PC-3 (cell line): ENCODE data around the gene IL20RB. TPM values are rescaled to one million over a fixed set of nuclear protein-coding genes. Genes with fewer than 3 reads are reported as not detected.
"Not testable (repeated sequence)": the region's sequence is repeated elsewhere in the genome, so short reads cannot be mapped to it uniquely, and the experiment has no call there.

Experiments used
- ATAC-seq: fragments of 200-7000 bp; cut with Tn5 transposase; 2 replicates; pipeline ENCODE4 v1.9.1; 2020; ENCODE audit warnings: mild to moderate bottlenecking, moderate library complexity
- BruUV-seq: library from RNA; stranded (reverse); fragments of 400-500 nt; replicated peaks from 2 replicates; lab custom pipeline; 2021; lab: Mats Ljungman, UMichigan
- CTCF ChIA-PET: fragments of 300-600 bp; sonication (Branson Sonifier 250); formaldehyde crosslinking; loops from one replicate; lab custom pipeline; 2022; ENCODE audit warnings: antibody characterized with exemption; lab: Charles Lee
- POLR2A ChIA-PET: fragments of 300-600 bp; sonication (Branson Sonifier 250); formaldehyde crosslinking; loops from one replicate; lab custom pipeline; 2022; ENCODE audit warnings: antibody characterized with exemption; ENCODE audit not compliant: unreplicated experiment; lab: Charles Lee
- DNase-seq: peaks from one replicate; pipeline ENCODE4 v3.0.0-alpha.2; 2015
- H2AFZ ChIP-seq: fragments of 300-600 bp; sonication (generic); 2 replicates; pipeline ENCODE4 v1.6.0; 2016; ENCODE audit warnings: antibody characterized with exemption, low read length
- H3F3A ChIP-seq: fragments of 300-600 bp; sonication (generic); one replicate; pipeline ENCODE4 v1.6.0; 2017; ENCODE audit warnings: antibody characterized with exemption, low read length, control low read depth, mild to moderate bottlenecking; ENCODE audit not compliant: unreplicated experiment
- H3K27ac ChIP-seq: fragments of 300-600 bp; sonication (generic); 2 replicates; pipeline ENCODE4 v1.5.1; 2016; ENCODE audit warnings: mild to moderate bottlenecking, low read length
- H3K27me3 ChIP-seq: fragments of 300-600 bp; sonication (generic); 2 replicates; pipeline ENCODE4 v1.6.1; 2016; ENCODE audit warnings: low read length, mixed read lengths
- H3K36me3 ChIP-seq: fragments of 300-600 bp; sonication (generic); 2 replicates; pipeline ENCODE4 v1.6.1; 2016; ENCODE audit warnings: low read depth, mixed run types, low read length, mixed read lengths
- H3K4me1 ChIP-seq: fragments of 300-600 bp; sonication (generic); 2 replicates; pipeline ENCODE4 v1.5.1; 2016; ENCODE audit warnings: low read length; ENCODE audit not compliant: insufficient read depth
- H3K4me2 ChIP-seq: fragments of 300-600 bp; sonication (generic); 2 replicates; pipeline ENCODE4 v1.6.0; 2016; ENCODE audit warnings: low read length
- H3K4me3 ChIP-seq: fragments of 300-600 bp; sonication (generic); 2 replicates; pipeline ENCODE4 v1.5.1; 2016; ENCODE audit warnings: mild to moderate bottlenecking, low read length, mixed read lengths
- H3K79me2 ChIP-seq: fragments of 300-600 bp; sonication (generic); 2 replicates; pipeline ENCODE4 v1.6.1; 2017; ENCODE audit warnings: low read length, mixed read lengths
- H3K9ac ChIP-seq: fragments of 300-600 bp; sonication (generic); 2 replicates; pipeline ENCODE4 v1.6.0; 2016; ENCODE audit warnings: mild to moderate bottlenecking, low read length
- H3K9me2 ChIP-seq: fragments of 300-600 bp; sonication (generic); replicated peaks from 2 replicates; pipeline ENCODE4 v1.6.1; 2016; ENCODE audit warnings: mixed run types, low read length, mixed read lengths
- H3K9me3 ChIP-seq: fragments of 300-600 bp; sonication (generic); 2 replicates; pipeline ENCODE4 v1.6.1; 2016; ENCODE audit warnings: low read length, mixed read lengths
- H4K20me1 ChIP-seq: fragments of 300-600 bp; sonication (generic); 2 replicates; pipeline ENCODE4 v1.6.1; 2016; ENCODE audit warnings: low read length, mixed read lengths
- EZH2 ChIP-seq: fragments of 300-600 bp; sonication (generic); IDR thresholded peaks from one replicate; pipeline ENCODE4 v1.6.1; 2017; ENCODE audit warnings: antibody characterized with exemption, mild to moderate bottlenecking, low read length; ENCODE audit not compliant: unreplicated experiment
- EZH2phosphoT487 ChIP-seq: fragments of 300-600 bp; sonication (generic); IDR thresholded peaks from 2 replicates; pipeline ENCODE4 v1.6.1; 2018; ENCODE audit warnings: mild to moderate bottlenecking, antibody characterized with exemption, low read length, borderline replicate concordance
- intact Hi-C: fragments of 100-400 bp; cut with micrococcal nuclease; formaldehyde crosslinking; loops from 2 replicates; pipeline ENCODE4 v1.9.0; 2023
- total RNA-seq: library from RNA; depleted of rRNA; stranded (reverse); fragments of >200 nt; gene quantifications from 2 replicates; pipeline ENCODE4 v1.2.3, GENCODE V29; 2014
- TF ChIP-seq, protein P1 (sequence below): fragments of 300-600 bp; sonication (generic); conservative IDR thresholded peaks from 2 replicates; pipeline ENCODE4 v1.5.1; 2017; ENCODE audit warnings: antibody characterized with exemption, low read depth, mild to moderate bottlenecking, low read length

The IL20RB gene
- total RNA-seq, 1 experiment from 2014 or later, result 0.73 TPM

DNA sequence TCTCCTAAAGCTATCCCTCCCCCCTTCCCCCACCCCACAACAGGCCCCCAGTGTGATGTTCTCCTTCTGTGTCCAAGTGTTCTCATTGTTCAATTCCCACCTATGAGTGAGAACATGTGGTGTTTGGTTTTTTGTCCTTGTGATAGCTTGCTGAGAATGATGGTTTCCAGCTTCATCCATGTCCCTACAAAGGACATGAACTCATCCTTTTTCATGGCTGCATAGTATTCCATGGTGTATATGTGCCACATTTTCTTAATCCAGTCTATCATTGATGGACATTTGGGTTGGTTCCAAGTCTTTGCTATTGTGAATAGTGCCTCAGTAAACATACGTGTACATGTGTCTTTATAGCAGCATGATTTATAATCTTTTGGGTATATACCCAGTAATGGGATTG lies 59.5 kb downstream of the IL20RB start:
- DNase-seq, CTCF ChIA-PET, H3K27me3 ChIP-seq, H3K9me2 ChIP-seq, H3K4me1 ChIP-seq, POLR2A ChIA-PET, BruUV-seq, H2AFZ ChIP-seq, H3K79me2 ChIP-seq, H3K4me2 ChIP-seq, H3K9me3 ChIP-seq, H4K20me1 ChIP-seq, H3K4me3 ChIP-seq, H3K9ac ChIP-seq, intact Hi-C loops, H3F3A ChIP-seq, ATAC-seq, H3K36me3 ChIP-seq, H3K27ac ChIP-seq: not testable (repeated sequence)

DNA sequence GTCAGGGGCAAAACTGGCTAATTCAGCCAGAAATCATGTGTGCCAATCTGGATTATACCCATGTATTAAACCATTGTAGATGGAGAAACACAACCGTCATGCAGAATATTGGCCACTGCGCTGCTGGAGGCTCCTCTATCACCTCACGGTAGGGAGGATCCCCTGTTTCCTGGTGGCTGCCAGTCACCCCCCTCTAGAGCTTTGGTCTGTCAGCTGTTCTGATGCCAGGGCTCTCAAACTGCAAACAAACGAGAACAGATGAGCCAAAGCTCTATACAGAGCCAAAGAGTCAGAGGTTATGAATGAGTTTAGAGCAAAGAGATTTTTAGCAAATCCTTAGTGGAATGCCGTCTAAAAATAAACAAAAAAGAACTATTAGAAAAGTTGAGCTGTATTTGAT lies 62.5 kb downstream of the IL20RB start:
- CTCF ChIA-PET, result no interaction called here
- no peaks in the 10 kb centered on the region for H3K36me3 ChIP-seq

DNA sequence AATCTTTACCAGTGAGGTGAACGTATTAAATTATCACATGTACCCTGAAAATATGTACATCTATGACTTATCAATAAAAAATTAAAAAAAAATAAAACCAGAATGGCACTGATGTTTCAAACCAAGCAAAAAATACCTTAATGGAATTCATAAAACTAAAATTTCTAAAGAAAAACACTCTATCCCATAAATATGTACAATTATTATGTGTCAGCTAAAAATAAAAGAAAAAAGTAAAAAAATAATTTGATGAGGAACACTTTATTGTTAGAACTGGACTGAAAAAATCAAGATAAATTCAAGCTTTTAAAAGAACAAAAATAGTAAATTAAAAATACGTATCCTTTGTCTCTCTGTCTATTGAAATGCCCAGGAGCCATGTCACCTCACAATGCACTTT lies 63.1 kb downstream of the IL20RB start:
- Histone ChIP-seq H4K20me1 (no peaks in the 10 kb centered on the region), H3K4me1 (no peaks in the 10 kb centered on the region), H3K9me3 (no peaks in the 10 kb centered on the region), H3K4me3 (no peak overlapping the region), H3F3A (no peaks in the 10 kb centered on the region), H3K9ac (no peak overlapping the region), H3K9me2 (no peaks in the 10 kb centered on the region), H3K27me3 (no peaks in the 10 kb centered on the region), H3K36me3 (no peaks in the 10 kb centered on the region), H2AFZ (no peak overlapping the region), H3K4me2 (no peak overlapping the region), H3K79me2 (no peaks in the 10 kb centered on the region), H3K27ac (no peak overlapping the region)
- CTCF ChIA-PET, result no interaction called here
- TF ChIP-seq EZH2, result no peak
- no peak for TF ChIP-seq EZH2phosphoT487
- TF ChIP-seq, protein P1, sequence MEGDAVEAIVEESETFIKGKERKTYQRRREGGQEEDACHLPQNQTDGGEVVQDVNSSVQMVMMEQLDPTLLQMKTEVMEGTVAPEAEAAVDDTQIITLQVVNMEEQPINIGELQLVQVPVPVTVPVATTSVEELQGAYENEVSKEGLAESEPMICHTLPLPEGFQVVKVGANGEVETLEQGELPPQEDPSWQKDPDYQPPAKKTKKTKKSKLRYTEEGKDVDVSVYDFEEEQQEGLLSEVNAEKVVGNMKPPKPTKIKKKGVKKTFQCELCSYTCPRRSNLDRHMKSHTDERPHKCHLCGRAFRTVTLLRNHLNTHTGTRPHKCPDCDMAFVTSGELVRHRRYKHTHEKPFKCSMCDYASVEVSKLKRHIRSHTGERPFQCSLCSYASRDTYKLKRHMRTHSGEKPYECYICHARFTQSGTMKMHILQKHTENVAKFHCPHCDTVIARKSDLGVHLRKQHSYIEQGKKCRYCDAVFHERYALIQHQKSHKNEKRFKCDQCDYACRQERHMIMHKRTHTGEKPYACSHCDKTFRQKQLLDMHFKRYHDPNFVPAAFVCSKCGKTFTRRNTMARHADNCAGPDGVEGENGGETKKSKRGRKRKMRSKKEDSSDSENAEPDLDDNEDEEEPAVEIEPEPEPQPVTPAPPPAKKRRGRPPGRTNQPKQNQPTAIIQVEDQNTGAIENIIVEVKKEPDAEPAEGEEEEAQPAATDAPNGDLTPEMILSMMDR, result no peak
- ATAC-seq (no peak), DNase-seq (no peak)
- POLR2A ChIA-PET, result no interaction called here
- BruUV-seq, result no TSS peak
- intact Hi-C loops, result no loop called here

More for the DNA sequence above, 62.5 kb downstream of the IL20RB start:
- ATAC-seq (no peak), DNase-seq (no peak)
- TF ChIP-seq, protein P1, result no peak
- TF ChIP-seq EZH2 (no peak), EZH2phosphoT487 (no peak)
- intact Hi-C loops, result no loop called here
- Histone ChIP-seq H3K4me1 (no peaks in the 10 kb centered on the region), H3K79me2 (no peaks in the 10 kb centered on the region), H3K4me3 (no peak overlapping the region), H3K9me2 (no peaks in the 10 kb centered on the region), H3K27ac (no peak overlapping the region), H4K20me1 (no peaks in the 10 kb centered on the region), H3K9me3 (no peaks in the 10 kb centered on the region), H3K27me3 (no peaks in the 10 kb centered on the region), H2AFZ (no peak overlapping the region), H3F3A (no peaks in the 10 kb centered on the region), H3K4me2 (no peak overlapping the region), H3K9ac (no peak overlapping the region)
- BruUV-seq, result no TSS peak
- POLR2A ChIA-PET, result no interaction called here
